ENCODE data around the gene ACOT13.

Gene ACOT13

GRCh38 chr6:24663189-24663588 lies 3.7 kb upstream of the ACOT13 start:
- Histone ChIP-seq H3F3A (ENCODE audit: control insufficient read depth, insufficient read depth) (no peaks in the 10 kb centered on the region), H3K4me1 (ENCODE audit: control insufficient read depth, low read length) (peaks cover 24% of the 10 kb centered on the region), H3K4me3 (ENCODE audit: low read length) (no peak overlapping the region), H4K20me1 (ENCODE audit: control insufficient read depth, insufficient read depth, low read depth, low read length) (no peaks in the 10 kb centered on the region), H3K79me2 (ENCODE audit: control insufficient read depth, low read length) (peaks cover 52% of the 10 kb centered on the region), H3K9me3 (ENCODE audit: control insufficient read depth, insufficient read depth, low read length) (no peaks in the 10 kb centered on the region), H3K4me2 (ENCODE audit: low read length) (no peak overlapping the region), H3K36me3 (ENCODE audit: control insufficient read depth, low read length) (peaks cover 68% of the 10 kb centered on the region), H3K9me2 (replicated peaks; ENCODE audit: control insufficient read depth, low read length) (no peaks in the 10 kb centered on the region), H3K27me3 (ENCODE audit: control insufficient read depth, low read length) (no peaks in the 10 kb centered on the region), H3K27ac (ENCODE audit: low read depth, low read length) (no peak overlapping the region)
- TF ChIP-seq EZH2phosphoT487 (IDR thresholded peaks at IDR 0.05; ENCODE audit: borderline replicate concordance, low read length) (no peak), CTCF (IDR thresholded peaks at IDR 0.05; ENCODE audit: low read depth, low read length, poor library complexity, severe bottlenecking) (no peak)

GRCh38 chr6:24664046-24664987 lies 2.6 kb upstream of the ACOT13 start:
- Histone ChIP-seq H3K4me1 (ENCODE audit: control insufficient read depth, low read length) (peaks cover 24% of the 10 kb centered on the region), H3K9me3 (ENCODE audit: control insufficient read depth, insufficient read depth, low read length) (no peaks in the 10 kb centered on the region), H3K4me3 (ENCODE audit: low read length) (peak overlapping the region; percentile 99; the same call in 1 of the 2 replicates), H3K27ac (ENCODE audit: low read depth, low read length) (no peak overlapping the region), H3K36me3 (ENCODE audit: control insufficient read depth, low read length) (peaks cover 56% of the 10 kb centered on the region), H4K20me1 (ENCODE audit: control insufficient read depth, insufficient read depth, low read depth, low read length) (no peaks in the 10 kb centered on the region), H3K9me2 (replicated peaks; ENCODE audit: control insufficient read depth, low read length) (no peaks in the 10 kb centered on the region), H3K27me3 (ENCODE audit: control insufficient read depth, low read length) (no peaks in the 10 kb centered on the region), H3K79me2 (ENCODE audit: control insufficient read depth, low read length) (peaks cover 52% of the 10 kb centered on the region), H3K4me2 (ENCODE audit: low read length) (peak overlapping the region; percentile 76), H3F3A (ENCODE audit: control insufficient read depth, insufficient read depth) (no peaks in the 10 kb centered on the region)
- TF ChIP-seq EZH2phosphoT487 (IDR thresholded peaks at IDR 0.05; ENCODE audit: borderline replicate concordance, low read length) = no peak
- no peak for TF ChIP-seq CTCF (IDR thresholded peaks at IDR 0.05; ENCODE audit: low read depth, low read length, poor library complexity, severe bottlenecking)

- peak overlapping the region; percentile 72 for H3K27ac ChIP-seq (ENCODE audit: low read depth, low read length)
- no peaks in the 10 kb centered on the region for H3K27me3 ChIP-seq (ENCODE audit: control insufficient read depth, low read length)
- TF ChIP-seq CTCF (IDR thresholded peaks at IDR 0.05; ENCODE audit: low read depth, low read length, poor library complexity, severe bottlenecking) (no peak), EZH2phosphoT487 (IDR thresholded peaks at IDR 0.05; ENCODE audit: borderline replicate concordance, low read length) (no peak)
- H3K9me3 ChIP-seq (ENCODE audit: control insufficient read depth, insufficient read depth, low read length) = 0 out of 2 replicates have a peak, but pooled peaks cover 4% of the 10 kb centered on the region
- peak overlapping the region; percentile 76 for H3K4me2 ChIP-seq (ENCODE audit: low read length)
- H3K9me2 ChIP-seq (replicated peaks; ENCODE audit: control insufficient read depth, low read length) = no peaks in the 10 kb centered on the region
- peaks cover 44% of the 10 kb centered on the region for H3K36me3 ChIP-seq (ENCODE audit: control insufficient read depth, low read length)
- no peaks in the 10 kb centered on the region for H4K20me1 ChIP-seq (ENCODE audit: control insufficient read depth, insufficient read depth, low read depth, low read length)
- no peaks in the 10 kb centered on the region for H3F3A ChIP-seq (ENCODE audit: control insufficient read depth, insufficient read depth)
- H3K79me2 ChIP-seq (ENCODE audit: control insufficient read depth, low read length) = peaks cover 49% of the 10 kb centered on the region
- H3K4me3 ChIP-seq (ENCODE audit: low read length) = peak overlapping the region; percentile 99
- H3K4me1 ChIP-seq (ENCODE audit: control insufficient read depth, low read length) = peaks cover 24% of the 10 kb centered on the region
These were observed 708 bp upstream of the ACOT13 start for GRCh38 chr6:24666097-24666640.
